ENCODE data around the gene USP34. TPM values are rescaled to one million over a fixed set of nuclear protein-coding genes. Genes with fewer than 3 reads are reported as not detected.
"Not testable (repeated sequence)": the region's sequence is repeated elsewhere in the genome, so short reads cannot be mapped to it uniquely, and the experiment has no call there.

The USP34 gene
- total and polyA plus RNA-seq, 12 donors = 34.3 to 75.7 (median 58.6) TPM

DNA sequence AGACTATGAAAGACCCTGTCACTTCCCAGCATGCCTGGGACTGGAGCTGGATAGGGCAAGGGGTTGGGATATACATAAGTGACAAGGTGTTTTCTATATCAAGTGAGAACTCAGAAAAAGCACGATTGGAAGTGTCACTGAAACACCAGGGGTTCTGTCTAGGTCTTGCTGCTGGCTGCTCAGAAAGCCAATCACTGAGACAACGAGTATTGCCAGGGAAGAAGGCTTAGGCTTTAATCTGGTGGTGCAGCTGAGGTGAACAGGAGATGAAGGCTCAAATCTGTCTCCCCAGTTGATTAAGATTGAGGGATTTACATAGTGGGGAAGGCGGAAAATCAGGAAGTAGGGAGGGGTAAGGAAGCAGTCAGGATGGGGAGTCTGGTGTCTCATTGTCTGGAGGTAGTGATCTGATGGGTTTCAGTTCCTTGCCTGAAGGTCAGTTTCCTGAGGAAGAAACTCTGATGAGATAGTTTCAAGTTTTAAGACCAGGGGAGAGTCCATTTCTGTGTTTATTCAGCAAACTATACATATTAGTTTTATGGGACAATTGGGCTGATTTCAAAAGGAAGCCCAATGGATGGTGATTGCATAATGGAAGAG lies 312.4 kb downstream of the USP34 start:
- WGBS, 2 donors = 61 to 64% methylated on average over 3 of the region's 3 CpGs
- Histone ChIP-seq H3K4me1 (peaks cover 0 to 6% (median 0%) of the 10 kb centered on the region in 9 donors), H3K27ac (no peak overlapping the region), H3K4me3 (no peak overlapping the region), H3K36me3 (peaks cover 0 to 58% (median 16%) of the 10 kb centered on the region in 9 donors), H3K27me3 (no peaks in the 10 kb centered on the region), H3K9me3 (peaks cover 0 to 17% (median 0%) of the 10 kb centered on the region in 11 donors)
- TF ChIP-seq, protein P1, sequence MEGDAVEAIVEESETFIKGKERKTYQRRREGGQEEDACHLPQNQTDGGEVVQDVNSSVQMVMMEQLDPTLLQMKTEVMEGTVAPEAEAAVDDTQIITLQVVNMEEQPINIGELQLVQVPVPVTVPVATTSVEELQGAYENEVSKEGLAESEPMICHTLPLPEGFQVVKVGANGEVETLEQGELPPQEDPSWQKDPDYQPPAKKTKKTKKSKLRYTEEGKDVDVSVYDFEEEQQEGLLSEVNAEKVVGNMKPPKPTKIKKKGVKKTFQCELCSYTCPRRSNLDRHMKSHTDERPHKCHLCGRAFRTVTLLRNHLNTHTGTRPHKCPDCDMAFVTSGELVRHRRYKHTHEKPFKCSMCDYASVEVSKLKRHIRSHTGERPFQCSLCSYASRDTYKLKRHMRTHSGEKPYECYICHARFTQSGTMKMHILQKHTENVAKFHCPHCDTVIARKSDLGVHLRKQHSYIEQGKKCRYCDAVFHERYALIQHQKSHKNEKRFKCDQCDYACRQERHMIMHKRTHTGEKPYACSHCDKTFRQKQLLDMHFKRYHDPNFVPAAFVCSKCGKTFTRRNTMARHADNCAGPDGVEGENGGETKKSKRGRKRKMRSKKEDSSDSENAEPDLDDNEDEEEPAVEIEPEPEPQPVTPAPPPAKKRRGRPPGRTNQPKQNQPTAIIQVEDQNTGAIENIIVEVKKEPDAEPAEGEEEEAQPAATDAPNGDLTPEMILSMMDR (IDR thresholded peaks at IDR 0.05) = no peak
- ATAC-seq (no peak), DNase-seq (no peak)
- intact Hi-C loops (cut with DNase I) = no loop called here

DNA sequence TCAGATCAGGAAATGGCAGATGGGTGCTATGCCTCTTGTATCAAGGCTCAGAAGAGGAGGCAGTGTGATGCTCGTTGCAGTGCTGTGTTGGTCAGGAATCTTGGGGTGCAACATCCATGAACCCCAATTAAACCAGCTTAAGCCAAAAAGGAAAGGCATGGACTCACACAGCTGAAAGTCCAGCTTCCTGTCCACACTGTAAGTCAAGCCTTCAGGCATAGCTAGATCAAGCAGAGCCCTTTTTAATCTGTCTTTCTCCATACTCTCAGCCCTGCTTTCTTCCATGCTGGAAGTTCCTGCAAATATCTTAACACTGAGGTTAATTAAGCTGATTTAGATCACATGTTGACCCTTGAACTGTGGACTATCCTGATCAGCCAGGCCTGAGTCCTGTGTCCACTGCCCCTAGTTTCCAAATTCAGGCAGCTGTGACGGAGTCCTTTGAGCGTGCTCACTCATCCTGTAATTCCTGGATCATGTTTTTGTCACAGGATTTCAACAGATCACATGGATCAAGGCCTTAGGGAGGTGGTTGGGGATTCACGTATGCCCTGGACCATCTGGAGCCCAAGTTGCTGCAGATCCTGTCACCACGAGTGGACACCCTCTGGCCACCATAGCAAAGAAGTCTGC lies 313.4 kb downstream of the USP34 start:
- Histone ChIP-seq H3K9me3 (peaks cover 0 to 17% (median 0%) of the 10 kb centered on the region in 11 donors), H3K4me1 (peaks cover 0 to 6% (median 0%) of the 10 kb centered on the region in 9 donors), H3K4me3 (no peak overlapping the region), H3K36me3 (peaks cover 0 to 49% (median 13%) of the 10 kb centered on the region in 9 donors), H3K27me3 (no peaks in the 10 kb centered on the region), H3K27ac (no peak overlapping the region)
- TF ChIP-seq, protein P1 (IDR thresholded peaks at IDR 0.05) = no peak
- ATAC-seq (no peak), DNase-seq (no peak)
- 94 to 97% methylated on average over 5 of the region's 5 CpGs for WGBS, 2 donors
- intact Hi-C loops (cut with DNase I) = no loop called here

DNA sequence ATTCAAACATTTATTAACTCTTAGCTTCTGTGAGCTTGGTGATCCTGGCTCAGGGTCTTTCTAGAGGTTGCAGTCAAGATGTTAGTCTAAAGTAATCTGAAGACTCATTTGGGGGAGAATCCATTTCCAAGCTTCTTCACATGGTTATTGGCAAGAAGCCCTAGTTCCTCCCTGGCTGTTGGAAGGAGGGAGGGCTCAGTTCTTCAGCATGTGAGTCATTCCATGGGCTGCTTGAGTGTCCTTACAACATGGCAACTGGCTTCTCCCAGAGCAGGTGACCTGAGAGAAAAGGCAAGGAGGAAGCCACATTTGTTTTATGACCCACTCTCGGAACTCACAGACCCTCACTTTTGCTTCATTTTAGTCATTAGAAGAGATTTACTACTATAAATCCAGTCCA lies 319.5 kb downstream of the USP34 start:
- Histone ChIP-seq H3K36me3 (peaks cover 0 to 43% (median 5%) of the 10 kb centered on the region in 9 donors), H3K4me1 (peaks cover 0 to under 1% (median 0%) of the 10 kb centered on the region in 9 donors), H3K27ac (no peak overlapping the region), H3K27me3 (no peaks in the 10 kb centered on the region), H3K9me3 (no peaks in the 10 kb centered on the region), H3K4me3 (no peak overlapping the region)
- TF ChIP-seq, protein P1 (IDR thresholded peaks at IDR 0.05) = no peak
- no peak for DNase-seq
- ATAC-seq = no peak
- 100% methylated on average over 1 of the region's 1 CpG for WGBS, 2 donors
- intact Hi-C loops (cut with DNase I) = no loop called here

DNA sequence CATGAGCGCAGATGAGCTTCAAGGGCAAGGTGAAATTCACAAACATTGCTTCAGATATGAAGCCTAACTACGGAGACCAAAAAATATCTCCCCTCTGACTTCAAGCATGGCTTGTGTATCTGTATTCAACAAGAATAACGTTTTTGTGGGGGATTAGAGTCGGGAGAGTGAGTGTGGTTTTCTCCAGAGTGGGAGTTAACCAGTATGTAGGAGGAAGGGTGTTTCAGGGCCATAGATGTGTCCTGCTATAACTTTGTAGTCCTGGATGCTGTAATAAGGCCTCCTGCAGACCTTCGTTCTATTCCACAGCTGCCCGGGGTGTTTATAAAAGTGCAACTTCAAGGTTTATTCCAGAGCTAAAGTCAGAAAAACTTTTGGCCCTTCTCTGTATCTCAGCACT lies 321.8 kb downstream of the USP34 start:
- TF ChIP-seq, protein P1 (IDR thresholded peaks at IDR 0.05) = no peak

DNA sequence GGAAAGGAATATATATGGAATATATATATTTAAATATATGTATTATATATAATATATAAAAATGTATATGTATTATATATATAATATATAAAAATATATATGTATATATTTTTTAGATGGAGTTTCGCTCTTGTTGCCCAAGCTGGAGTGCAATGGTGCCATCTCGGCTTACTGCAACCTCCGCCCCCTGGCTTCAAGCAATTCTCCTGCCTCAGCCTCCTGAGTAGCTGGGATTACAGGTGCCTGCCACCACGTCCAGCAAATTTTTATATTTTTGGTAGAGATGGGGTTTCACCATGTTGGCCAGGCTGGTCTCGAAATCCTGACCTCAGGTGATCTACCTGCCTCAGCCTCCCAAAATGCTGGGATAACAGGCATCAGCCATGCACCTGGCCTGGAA lies 322.8 kb downstream of the USP34 start:
- H3K9me3 ChIP-seq; H3K4me3 ChIP-seq; DNase-seq; H3K27me3 ChIP-seq; intact Hi-C loops (cut with DNase I); H3K27ac ChIP-seq; ATAC-seq: not testable (repeated sequence)
- Histone ChIP-seq H3K36me3 (peaks cover 0 to 43% (median 5%) of the 10 kb centered on the region in 9 donors), H3K4me1 (peaks cover 0 to 16% (median 12%) of the 10 kb centered on the region in 9 donors)
- 98 to 99% methylated on average over 5 of the region's 5 CpGs for WGBS, 2 donors

More for the DNA sequence above, 321.8 kb downstream of the USP34 start:
- Histone ChIP-seq H3K27me3 (no peaks in the 10 kb centered on the region), H3K9me3 (no peaks in the 10 kb centered on the region), H3K36me3 (peaks cover 0 to 43% (median 5%) of the 10 kb centered on the region in 9 donors), H3K27ac (no peak overlapping the region), H3K4me1 (peaks cover 0 to 16% (median 12%) of the 10 kb centered on the region in 9 donors), H3K4me3 (no peak overlapping the region)
- WGBS, 2 donors = 91 to 92% methylated on average over 6 of the region's 6 CpGs
- ATAC-seq (no peak), DNase-seq (no peak)
- intact Hi-C loops (cut with DNase I) = no loop called here

Measured in heart right ventricle (tissue), 16 donors.